Measurements from ENCODE around the gene SMOC1.
A peak's percentile ranks its signal among the peaks of the same experiment; 100 is the strongest.

The SMOC1 gene

DNA sequence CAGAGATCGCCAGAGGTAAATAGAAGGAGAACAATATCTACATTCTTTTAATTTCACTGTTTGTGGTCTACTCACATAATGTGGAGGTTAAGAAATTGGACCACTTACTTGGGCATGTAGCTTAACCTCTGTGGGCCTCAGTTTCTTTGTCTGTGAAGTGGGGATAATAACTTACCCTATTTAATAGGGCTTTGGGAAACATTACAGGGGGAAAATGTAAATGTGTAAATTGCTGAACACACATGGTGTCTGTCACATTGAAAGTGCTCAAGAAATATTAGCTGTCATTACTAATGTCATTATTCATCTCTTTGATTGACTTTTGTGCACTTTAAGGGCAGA is 169.1 kb downstream of the SMOC1 start:
- DNase-seq: no peak

DNA sequence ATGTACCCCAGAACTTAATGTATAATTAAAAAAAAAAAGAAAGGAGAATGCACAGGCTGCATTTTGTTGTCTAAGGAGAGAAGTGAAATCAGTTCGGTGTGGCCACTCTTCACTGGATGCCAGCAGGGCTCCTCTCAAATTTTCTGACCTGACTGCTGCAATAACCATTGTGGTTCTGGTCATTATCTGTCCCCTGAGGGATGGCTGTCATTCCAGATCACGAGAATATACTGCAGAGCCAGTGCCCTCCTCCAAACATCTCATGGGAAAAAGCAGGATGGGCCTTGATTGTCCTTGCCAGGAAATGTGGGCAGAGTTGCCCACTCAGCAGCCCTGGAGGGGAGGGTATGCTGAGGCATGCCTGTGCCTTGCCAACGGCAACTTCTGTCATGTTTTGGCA is 170.4 kb downstream of the SMOC1 start:
- DNase-seq: no peak

DNA sequence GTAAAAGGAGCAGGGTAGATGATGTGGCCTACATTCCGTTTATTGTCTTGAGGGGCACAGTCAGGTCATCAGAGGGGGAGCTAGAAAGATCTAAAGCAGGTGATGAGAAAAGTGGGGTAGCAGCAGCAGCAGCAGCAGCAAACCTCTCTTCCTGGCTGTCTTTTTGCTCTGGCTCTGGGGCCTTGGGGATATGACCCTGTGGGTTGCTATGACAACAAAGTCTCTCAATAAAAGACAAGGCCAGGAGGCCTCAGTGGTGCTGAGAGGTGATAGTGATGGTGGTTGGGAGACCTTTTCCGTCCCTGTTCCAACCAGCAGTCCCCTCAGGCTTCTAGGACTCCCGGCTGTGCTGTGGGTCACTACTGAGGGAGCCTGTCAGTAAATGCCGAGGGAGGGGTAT is 170.9 kb downstream of the SMOC1 start:
- DNase-seq: no peak

- no peak for DNase-seq
Observed at GRCh38 chr14:70052990-70053389, 173.8 kb downstream of the SMOC1 start.

GRCh38 chr14:70057519-70058136 is 178.4 kb downstream of the SMOC1 start:
- DNase-seq: no peak

- DNase-seq: no peak
Observed at GRCh38 chr14:70059545-70059944, 180.3 kb downstream of the SMOC1 start.

GRCh38 chr14:70061108-70061507 is 181.9 kb downstream of the SMOC1 start:
- no peak for DNase-seq

DNA sequence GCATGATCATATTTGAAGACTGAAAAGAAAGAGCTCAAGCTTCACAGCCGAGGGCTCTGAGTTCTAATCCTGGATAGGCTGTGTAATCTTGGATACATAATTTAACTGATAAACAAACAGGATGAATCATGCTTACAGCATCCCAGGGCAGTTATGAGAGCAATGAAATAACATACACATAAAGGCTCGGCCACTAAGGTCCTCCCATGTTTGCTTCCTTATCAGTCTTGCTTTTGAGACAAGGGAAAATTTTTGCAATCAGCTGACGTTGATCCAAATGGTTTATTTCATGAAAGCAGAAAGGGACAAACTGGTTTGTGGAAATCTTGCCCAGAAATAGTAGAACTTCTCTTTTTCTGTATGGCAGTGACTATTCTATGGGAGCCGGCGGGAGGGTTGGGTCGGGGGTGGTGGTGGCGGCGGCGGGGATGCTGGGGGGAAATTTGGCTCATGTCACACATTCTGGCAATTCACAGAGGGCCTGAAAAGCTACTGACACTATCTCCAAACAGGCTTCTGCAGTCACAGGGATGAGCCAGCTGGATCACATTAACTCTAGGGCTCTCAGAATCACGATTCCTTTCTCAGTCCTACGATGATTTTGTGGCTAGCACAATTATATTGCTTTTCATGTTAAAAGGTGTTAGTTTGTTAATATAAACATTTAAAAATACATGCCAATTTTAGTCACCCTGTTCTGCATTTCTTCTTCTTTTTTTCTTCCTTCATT is 185.1 kb downstream of the SMOC1 start:
- no peak for DNase-seq

DNA sequence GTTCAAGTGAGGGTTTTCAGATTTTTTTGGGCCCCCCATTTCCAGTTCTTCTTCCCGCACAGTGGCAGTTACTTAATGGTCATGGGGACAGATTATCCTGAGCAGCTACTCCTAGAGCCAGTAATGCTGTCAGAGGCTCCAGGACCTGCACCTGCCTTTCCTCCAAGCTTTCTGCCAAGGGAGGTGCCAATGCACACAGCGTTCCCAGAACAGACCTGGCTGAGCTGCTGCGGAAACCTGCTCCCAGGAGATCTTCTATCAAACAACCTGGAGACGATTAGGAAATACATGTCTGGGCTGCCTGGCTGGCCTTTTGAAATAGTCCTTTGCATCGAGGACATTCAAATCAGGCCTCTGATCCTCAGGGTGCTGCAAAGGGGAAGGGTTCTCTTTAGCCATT is 188.6 kb downstream of the SMOC1 start:
- DNase-seq: no peak

DNA sequence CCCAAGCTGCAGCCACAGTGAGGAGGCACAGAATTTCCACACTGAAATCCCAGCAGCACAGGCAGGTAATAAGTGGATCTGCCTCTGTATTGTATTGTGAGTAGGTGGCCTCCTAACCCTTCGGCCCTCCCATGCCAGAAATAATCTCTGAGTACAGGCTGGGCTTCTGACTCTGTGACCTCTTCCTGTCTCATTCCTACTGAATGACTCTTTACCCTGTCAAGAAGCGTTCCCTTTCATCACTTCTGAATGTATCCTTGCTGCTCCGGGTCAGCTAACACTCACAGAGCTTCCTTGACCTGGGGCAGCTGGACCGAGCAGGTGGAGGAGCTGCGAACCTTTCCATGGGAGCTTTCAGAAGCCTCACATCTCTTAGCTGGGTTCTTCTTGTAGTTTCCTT is 190.0 kb downstream of the SMOC1 start:
- DNase-seq: no peak

- peak; percentile 53 for DNase-seq
Observed at GRCh38 chr14:70073924-70074566, 194.8 kb downstream of the SMOC1 start.

GRCh38 chr14:70077005-70077404 is 197.8 kb downstream of the SMOC1 start:
- DNase-seq: no peak

- no peak for DNase-seq
Observed at GRCh38 chr14:70077720-70078119, 198.5 kb downstream of the SMOC1 start.

DNA sequence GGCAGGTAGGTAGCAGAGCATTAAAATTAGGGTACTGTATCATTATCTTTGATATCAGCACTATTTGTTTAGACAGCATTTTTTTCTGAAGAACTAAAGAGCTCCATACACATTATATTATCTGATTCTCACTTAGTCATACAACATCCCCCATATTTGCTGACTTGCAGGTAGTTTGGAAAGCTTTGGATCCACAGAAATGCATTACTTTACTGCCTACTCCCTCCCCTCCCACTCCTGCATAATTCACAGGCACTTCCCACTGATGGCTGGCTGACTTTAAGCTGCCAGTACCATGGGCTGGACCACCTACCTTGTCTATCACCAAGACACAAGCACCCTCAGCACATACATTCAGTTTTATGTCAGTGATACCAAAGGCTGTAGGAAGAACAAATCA is 199.1 kb downstream of the SMOC1 start:
- no peak for DNase-seq

- DNase-seq: no peak
Observed at GRCh38 chr14:70080076-70080475, 200.9 kb downstream of the SMOC1 start.

Data from NK-92 treated with Interleukin-12 subunit alpha and Interleukin-12 subunit beta, amount 100 ng/mL, for 24 hours (cell line).